ENCODE measurements around the gene PRR35. TPM values are rescaled to one million over a fixed set of nuclear protein-coding genes. Genes with fewer than 3 reads are reported as not detected.

PRR35 gene
- total and polyA plus RNA-seq, 2 experiments from 2014 or later, result 0.66 TPM; not detected in 1

GRCh38 chr16:598823-599739 is 38.9 kb downstream of the PRR35 start:
- H3K27ac ChIP-seq, result no peak overlapping the region
- no peak for TF ChIP-seq CTCF (IDR thresholded peaks at IDR 0.05; ENCODE audit: low read depth, low read length)

DNA sequence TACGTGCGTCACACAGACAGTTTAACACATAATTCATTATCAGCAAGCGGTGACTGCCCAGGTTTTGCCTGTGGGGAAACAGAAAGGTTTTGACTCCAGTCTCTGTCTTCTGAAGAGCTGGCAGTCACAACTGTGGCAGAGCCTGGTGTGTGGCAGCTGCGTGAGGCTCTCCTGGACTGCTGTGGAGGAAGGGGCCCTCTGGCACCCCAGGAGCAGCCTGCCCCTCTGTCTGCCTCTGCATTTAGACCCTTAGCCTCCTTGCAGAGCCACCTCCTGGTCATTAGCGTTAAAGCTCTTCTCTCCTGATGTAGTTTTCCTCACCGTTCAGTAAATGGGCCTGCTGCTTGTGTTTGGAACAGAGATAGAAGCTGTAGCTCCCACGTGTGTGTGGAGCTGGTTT is 40.6 kb downstream of the PRR35 start:
- no peak for DNase-seq (ENCODE audit: low read depth in 1 of 2, low spot score in 1 of 2)
- TF ChIP-seq CTCF (IDR thresholded peaks at IDR 0.05; ENCODE audit: low read depth, low read length), result peak; percentile 34
- H3K4me1 ChIP-seq (ENCODE audit: low read depth), result no peaks in the 10 kb centered on the region
- H3K36me3 ChIP-seq, result no peaks in the 10 kb centered on the region
- no peaks in the 10 kb centered on the region for H3K9me3 ChIP-seq (ENCODE audit: low read depth)
- H3K27me3 ChIP-seq, result no peaks in the 10 kb centered on the region
- H3K4me3 ChIP-seq, result no peak overlapping the region
- peak overlapping the region; percentile 36 for H3K27ac ChIP-seq

More at GRCh38 chr16:598823-599739, 38.9 kb downstream of the PRR35 start:
- Histone ChIP-seq H3K4me3 (no peak overlapping the region), H3K36me3 (no peaks in the 10 kb centered on the region), H3K27me3 (no peaks in the 10 kb centered on the region), H3K9me3 (ENCODE audit: low read depth) (no peaks in the 10 kb centered on the region), H3K4me1 (ENCODE audit: low read depth) (no peaks in the 10 kb centered on the region)
- DNase-seq (ENCODE audit: low read depth in 1 of 2, low spot score in 1 of 2), result no peak

- no peaks in the 10 kb centered on the region for H3K36me3 ChIP-seq
- no peak for TF ChIP-seq CTCF (IDR thresholded peaks at IDR 0.05; ENCODE audit: low read depth, low read length)
- DNase-seq (ENCODE audit: low read depth in 1 of 2, low spot score in 1 of 2), result no peak
- H3K4me3 ChIP-seq, result no peak overlapping the region
- H3K27me3 ChIP-seq, result no peaks in the 10 kb centered on the region
- H3K9me3 ChIP-seq (ENCODE audit: low read depth), result no peaks in the 10 kb centered on the region
- H3K27ac ChIP-seq, result no peak overlapping the region
- no peaks in the 10 kb centered on the region for H3K4me1 ChIP-seq (ENCODE audit: low read depth)
Observed at GRCh38 chr16:603933-604332, 43.7 kb downstream of the PRR35 start.

DNA sequence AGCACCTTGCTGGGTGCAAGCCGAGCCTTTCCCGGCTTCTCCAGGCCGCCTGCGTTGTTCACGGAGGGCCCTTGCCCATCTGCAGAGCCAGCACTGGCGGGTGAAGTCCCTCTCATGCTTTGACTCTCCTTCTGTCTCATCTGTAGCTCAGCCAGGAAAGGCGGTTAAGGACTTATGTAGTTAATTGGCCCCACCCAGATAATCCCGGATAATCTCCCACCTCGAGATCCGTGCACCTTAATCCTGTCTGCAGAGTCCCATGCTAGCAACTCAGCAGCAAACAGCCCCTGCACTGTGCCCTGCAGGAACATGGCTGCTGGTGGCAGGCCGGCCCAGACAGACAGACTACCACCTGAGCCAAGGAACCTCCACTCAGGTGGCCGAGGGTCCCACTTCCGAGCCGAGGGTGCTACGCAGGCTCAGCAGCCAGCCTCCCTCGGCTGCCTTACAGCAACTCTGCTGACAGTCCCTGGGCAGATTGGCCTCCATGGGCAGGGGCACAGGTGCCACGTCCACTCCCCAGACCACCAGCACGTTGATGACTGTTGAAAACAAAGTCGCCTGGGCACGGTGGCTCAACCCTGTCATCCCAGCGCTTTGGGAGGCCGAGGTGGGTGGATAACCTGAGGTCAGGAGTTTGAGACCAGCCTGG is 46.6 kb downstream of the PRR35 start:
- DNase-seq (ENCODE audit: low read depth in 1 of 2, low spot score in 1 of 2), result no peak
- H3K36me3 ChIP-seq, result no peaks in the 10 kb centered on the region
- no peak overlapping the region for H3K4me3 ChIP-seq
- no peaks in the 10 kb centered on the region for H3K4me1 ChIP-seq (ENCODE audit: low read depth)
- no peaks in the 10 kb centered on the region for H3K9me3 ChIP-seq (ENCODE audit: low read depth)
- H3K27me3 ChIP-seq, result no peaks in the 10 kb centered on the region
- no peak for TF ChIP-seq CTCF (IDR thresholded peaks at IDR 0.05; ENCODE audit: low read depth, low read length)
- H3K27ac ChIP-seq, result no peak overlapping the region

DNA sequence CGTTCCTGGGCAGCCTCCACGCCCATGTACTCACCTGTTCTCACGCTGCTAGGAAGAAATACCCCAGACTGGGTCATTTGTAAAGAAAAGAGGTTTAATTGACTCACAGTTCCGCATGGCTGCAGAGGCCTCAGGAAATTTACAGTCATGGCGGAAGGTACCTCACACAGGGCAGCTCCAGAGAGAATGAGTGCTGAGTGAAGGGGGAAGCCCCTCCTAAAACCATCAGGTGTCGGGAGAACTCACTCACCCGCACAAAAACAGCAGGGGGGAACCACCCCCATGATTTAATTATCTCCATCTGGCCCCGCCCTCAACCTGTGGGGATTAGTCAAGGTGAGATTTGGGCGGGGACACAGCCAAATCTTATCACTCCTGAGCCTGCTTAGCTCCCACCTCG is 47.8 kb downstream of the PRR35 start:
- no peaks in the 10 kb centered on the region for H3K36me3 ChIP-seq
- TF ChIP-seq CTCF (IDR thresholded peaks at IDR 0.05; ENCODE audit: low read depth, low read length), result no peak
- H3K27ac ChIP-seq, result no peak overlapping the region
- no peaks in the 10 kb centered on the region for H3K4me1 ChIP-seq (ENCODE audit: low read depth)
- no peaks in the 10 kb centered on the region for H3K9me3 ChIP-seq (ENCODE audit: low read depth)
- H3K27me3 ChIP-seq, result no peaks in the 10 kb centered on the region
- no peak for DNase-seq (ENCODE audit: low read depth in 1 of 2, low spot score in 1 of 2)
- no peak overlapping the region for H3K4me3 ChIP-seq

All from cardiac muscle cell (in vitro differentiated cells and primary cell).